Measurements from ENCODE around the gene DAP.

Gene DAP

DNA sequence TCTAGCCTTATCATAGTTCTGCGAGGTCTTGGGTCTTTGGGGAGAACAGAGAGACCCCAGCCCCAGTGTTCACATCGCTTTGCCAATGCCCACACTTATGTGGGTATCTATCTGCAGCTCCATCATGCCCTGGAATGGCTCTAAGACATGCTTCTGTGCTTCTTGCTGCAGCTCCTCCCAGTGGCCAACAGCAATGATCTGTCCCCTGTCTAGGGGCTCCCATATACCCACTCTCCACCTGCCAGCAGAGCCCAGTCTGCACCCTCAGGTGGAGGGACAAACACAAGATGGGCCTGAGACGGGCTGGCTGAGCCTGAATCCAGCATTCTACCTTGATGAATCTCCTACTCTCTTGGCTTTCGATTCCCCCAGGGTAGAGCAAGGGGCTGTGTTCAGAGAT is 14.6 kb upstream of the DAP start:
- H3K4me3 ChIP-seq (ENCODE audit: low read depth, low read length), result no peak overlapping the region
- no peak overlapping the region for H2AFZ ChIP-seq
- TF ChIP-seq, protein P1, sequence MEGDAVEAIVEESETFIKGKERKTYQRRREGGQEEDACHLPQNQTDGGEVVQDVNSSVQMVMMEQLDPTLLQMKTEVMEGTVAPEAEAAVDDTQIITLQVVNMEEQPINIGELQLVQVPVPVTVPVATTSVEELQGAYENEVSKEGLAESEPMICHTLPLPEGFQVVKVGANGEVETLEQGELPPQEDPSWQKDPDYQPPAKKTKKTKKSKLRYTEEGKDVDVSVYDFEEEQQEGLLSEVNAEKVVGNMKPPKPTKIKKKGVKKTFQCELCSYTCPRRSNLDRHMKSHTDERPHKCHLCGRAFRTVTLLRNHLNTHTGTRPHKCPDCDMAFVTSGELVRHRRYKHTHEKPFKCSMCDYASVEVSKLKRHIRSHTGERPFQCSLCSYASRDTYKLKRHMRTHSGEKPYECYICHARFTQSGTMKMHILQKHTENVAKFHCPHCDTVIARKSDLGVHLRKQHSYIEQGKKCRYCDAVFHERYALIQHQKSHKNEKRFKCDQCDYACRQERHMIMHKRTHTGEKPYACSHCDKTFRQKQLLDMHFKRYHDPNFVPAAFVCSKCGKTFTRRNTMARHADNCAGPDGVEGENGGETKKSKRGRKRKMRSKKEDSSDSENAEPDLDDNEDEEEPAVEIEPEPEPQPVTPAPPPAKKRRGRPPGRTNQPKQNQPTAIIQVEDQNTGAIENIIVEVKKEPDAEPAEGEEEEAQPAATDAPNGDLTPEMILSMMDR (IDR thresholded peaks at IDR 0.05), result no peak
- no peaks in the 10 kb centered on the region for H3K27me3 ChIP-seq (ENCODE audit: control insufficient read depth, insufficient read depth, low read length)
- H3K27ac ChIP-seq, result no peak overlapping the region
- H3K9ac ChIP-seq, result no peak overlapping the region
- H3K4me2 ChIP-seq (ENCODE audit: low read length), result no peak overlapping the region
- H3K79me2 ChIP-seq, result no peaks in the 10 kb centered on the region
- no peaks in the 10 kb centered on the region for H3K36me3 ChIP-seq (ENCODE audit: control insufficient read depth, insufficient read depth, low read length)
- no peaks in the 10 kb centered on the region for H3K4me1 ChIP-seq
- no peaks in the 10 kb centered on the region for H3K9me3 ChIP-seq (ENCODE audit: control insufficient read depth, low read length)

DNA sequence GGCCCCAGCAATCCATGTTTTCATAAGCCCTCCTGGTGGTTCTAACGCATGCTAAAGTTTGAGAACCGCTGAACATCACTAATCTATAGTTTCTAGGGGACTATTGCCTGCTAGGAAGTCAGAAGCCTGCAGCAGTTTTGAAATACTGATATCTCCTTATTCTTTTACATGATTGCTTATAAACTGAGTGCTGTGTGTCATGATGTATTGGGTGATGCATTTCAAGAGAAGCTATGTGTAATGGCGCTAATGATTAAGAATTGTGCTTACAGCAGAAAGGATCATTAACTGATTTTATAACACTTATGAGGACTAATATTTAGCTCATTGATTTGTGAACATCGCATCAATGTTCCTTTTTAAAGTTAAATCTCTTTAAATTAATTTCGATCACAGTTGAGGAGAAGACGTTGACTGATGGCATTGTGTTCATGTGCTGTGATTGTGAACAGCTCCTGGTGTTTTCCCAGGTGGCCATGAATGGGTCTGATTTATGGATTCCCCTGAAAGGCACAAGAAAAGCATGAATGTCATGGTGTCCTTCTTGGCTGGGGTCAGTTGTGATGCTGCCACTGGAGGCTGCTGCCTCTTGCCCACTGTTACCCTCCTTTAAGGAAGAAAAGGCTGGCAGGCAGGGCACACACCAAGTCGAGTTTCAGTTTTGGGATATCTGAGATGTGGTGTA is 12.0 kb upstream of the DAP start:
- Histone ChIP-seq H3K27ac (no peak overlapping the region), H3K9ac (no peak overlapping the region), H3K27me3 (ENCODE audit: control insufficient read depth, insufficient read depth, low read length) (no peaks in the 10 kb centered on the region), H3K4me2 (ENCODE audit: low read length) (no peak overlapping the region), H3K36me3 (ENCODE audit: control insufficient read depth, insufficient read depth, low read length) (no peaks in the 10 kb centered on the region), H3K79me2 (no peaks in the 10 kb centered on the region), H2AFZ (no peak overlapping the region), H3K4me1 (no peaks in the 10 kb centered on the region), H3K9me3 (ENCODE audit: control insufficient read depth, low read length) (no peaks in the 10 kb centered on the region), H3K4me3 (ENCODE audit: low read depth, low read length) (no peak overlapping the region)
- TF ChIP-seq, protein P1 (IDR thresholded peaks at IDR 0.05), result no peak

DNA sequence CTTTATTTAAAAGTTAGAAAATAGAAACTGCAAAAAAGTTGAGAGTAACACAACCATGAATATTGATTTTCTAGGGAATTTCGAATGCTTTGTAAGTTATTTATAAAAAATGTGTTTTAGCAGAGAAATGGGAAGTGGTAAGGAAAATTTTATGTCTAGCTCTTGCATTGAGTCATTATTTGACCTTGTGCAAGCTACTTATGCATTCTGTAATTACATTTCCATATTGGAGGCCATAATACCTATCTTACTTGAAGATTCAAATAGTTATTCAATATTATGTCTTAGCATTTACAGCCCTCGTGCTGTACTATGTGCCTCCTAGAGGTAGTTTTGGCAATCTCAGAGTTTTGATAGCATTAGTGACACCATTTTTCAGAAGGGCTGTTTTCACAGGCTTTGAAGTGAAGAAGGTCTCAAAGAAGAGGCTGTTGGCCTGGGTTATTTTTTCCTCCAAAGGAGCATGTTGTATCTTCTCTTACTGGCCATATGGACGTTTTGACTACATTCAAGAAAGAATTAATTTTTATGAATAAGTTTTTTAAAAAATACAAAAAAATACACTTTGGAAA is 7.4 kb upstream of the DAP start:
- no peaks in the 10 kb centered on the region for H3K27me3 ChIP-seq (ENCODE audit: control insufficient read depth, insufficient read depth, low read length)
- H3K4me2 ChIP-seq (ENCODE audit: low read length), result no peak overlapping the region
- H3K4me1 ChIP-seq, result no peaks in the 10 kb centered on the region
- no peak overlapping the region for H3K4me3 ChIP-seq (ENCODE audit: low read depth, low read length)
- H3K27ac ChIP-seq, result no peak overlapping the region
- no peak overlapping the region for H3K9ac ChIP-seq
- no peaks in the 10 kb centered on the region for H3K79me2 ChIP-seq
- no peaks in the 10 kb centered on the region for H3K9me3 ChIP-seq (ENCODE audit: control insufficient read depth, low read length)
- H3K36me3 ChIP-seq (ENCODE audit: control insufficient read depth, insufficient read depth, low read length), result no peaks in the 10 kb centered on the region
- no peak overlapping the region for H2AFZ ChIP-seq
- TF ChIP-seq, protein P1 (IDR thresholded peaks at IDR 0.05), result no peak

DNA sequence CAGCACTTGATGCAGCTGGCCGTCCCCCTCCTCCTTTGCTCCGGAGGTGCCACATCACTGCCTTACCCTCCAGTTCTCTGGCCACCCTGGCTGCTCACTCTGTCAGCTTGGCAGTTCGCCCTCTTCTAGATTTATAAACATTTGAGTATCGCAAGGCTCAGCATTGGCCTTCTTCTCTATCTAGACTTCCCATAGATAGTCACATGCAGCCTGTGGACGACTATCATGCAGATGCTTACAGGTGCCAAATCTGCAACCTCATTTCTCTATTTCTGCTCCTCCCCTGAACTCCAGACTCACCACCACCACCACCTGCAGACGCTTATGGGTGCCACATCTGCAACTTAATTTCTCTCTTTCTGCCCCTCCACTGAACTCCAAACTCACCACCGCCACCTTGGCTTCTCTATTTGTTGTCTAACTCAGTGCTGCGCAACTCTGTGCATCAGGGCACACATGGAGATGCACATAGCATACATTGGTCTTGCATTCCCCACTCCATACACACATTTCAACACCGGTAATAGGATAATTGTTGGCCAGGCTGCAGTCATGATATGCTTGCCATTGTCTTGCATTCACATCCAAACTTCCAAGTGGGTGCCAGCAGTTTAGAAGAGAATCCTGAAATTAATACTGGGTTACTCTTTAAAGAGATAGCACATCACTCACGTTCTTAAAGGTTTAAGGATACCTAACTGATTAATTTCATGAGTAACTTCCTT is 1.9 kb upstream of the DAP start:
- no peak overlapping the region for H3K4me2 ChIP-seq (ENCODE audit: low read length)
- peaks cover 12% of the 10 kb centered on the region for H3K79me2 ChIP-seq
- no peak overlapping the region for H3K9ac ChIP-seq
- H3K4me3 ChIP-seq (ENCODE audit: low read depth, low read length), result no peak overlapping the region
- TF ChIP-seq, protein P1 (IDR thresholded peaks at IDR 0.05), result no peak
- no peaks in the 10 kb centered on the region for H3K27me3 ChIP-seq (ENCODE audit: control insufficient read depth, insufficient read depth, low read length)
- no peak overlapping the region for H3K27ac ChIP-seq
- peaks cover 3% of the 10 kb centered on the region for H3K9me3 ChIP-seq (ENCODE audit: control insufficient read depth, low read length)
- no peaks in the 10 kb centered on the region for H3K36me3 ChIP-seq (ENCODE audit: control insufficient read depth, insufficient read depth, low read length)
- H2AFZ ChIP-seq, result peak overlapping the region; percentile 56
- peaks cover 6% of the 10 kb centered on the region for H3K4me1 ChIP-seq

Measured in parathyroid adenoma (tissue), 2 donors.